Muscle of leg (tissue), 11 donors: ENCODE results near the gene CAPNS1. TPM values are rescaled to one million over a fixed set of nuclear protein-coding genes. Genes with fewer than 3 reads are reported as not detected.

Experiments used
- DNase-seq: peaks from one replicate; pipeline ENCODE4 v3.0.0; 2013
- H3K27ac ChIP-seq: one replicate; pipeline ENCODE4 v1.5.1; 2013; ENCODE audit warnings: mild to moderate bottlenecking, low read length, control low read depth
- H3K27me3 ChIP-seq: one replicate; pipeline ENCODE4 v1.6.1; 2013; ENCODE audit warnings: low read length; ENCODE audit not compliant: control insufficient read depth, insufficient read depth
- H3K36me3 ChIP-seq: one replicate; pipeline ENCODE4 v1.6.1; 2013; ENCODE audit warnings: low read length; ENCODE audit not compliant: control insufficient read depth, insufficient read depth
- H3K4me1 ChIP-seq: one replicate; pipeline ENCODE4 v1.6.1; 2013; ENCODE audit warnings: low read length; ENCODE audit not compliant: control insufficient read depth, insufficient read depth
- H3K4me3 ChIP-seq: one replicate; pipeline ENCODE4 v1.5.1; 2013; ENCODE audit warnings: low read length, control low read depth
- H3K9me3 ChIP-seq: replicated peaks from 2 replicates; pipeline ENCODE4 v1.6.1; 2013; ENCODE audit warnings: low read depth, low read length; ENCODE audit not compliant: control insufficient read depth
- WGBS: methylation state at CpG from one replicate; pipeline ENCODE4 v1.1.5; 2013; ENCODE audit warnings: missing lambda C conversion rate; ENCODE audit not compliant: insufficient coverage; 5-methylcytosine and 5-hydroxymethylcytosine counted together
- polyA plus RNA-seq, 8 donors: library from polyadenylated mRNA; unstranded; fragments of 120-200 nt; gene quantifications; one replicate each; pipeline versions ENCODE4 v1.2.1 to v1.2.3, GENCODE V29; 2013; ENCODE audit warnings: inconsistent platforms in 1 of 8, low replicate concordance in 1 of 8; ENCODE audit not compliant: insufficient read length in 8 of 8, insufficient read depth in 1 of 8
- total RNA-seq: library from RNA; stranded (reverse); fragments of 120-200 nt; gene quantifications from one replicate; pipeline ENCODE4 v1.2.4, GENCODE V29; 2013

CAPNS1 gene
- total and polyA plus RNA-seq, 9 donors: 342 to 602 (median 551) TPM

DNA sequence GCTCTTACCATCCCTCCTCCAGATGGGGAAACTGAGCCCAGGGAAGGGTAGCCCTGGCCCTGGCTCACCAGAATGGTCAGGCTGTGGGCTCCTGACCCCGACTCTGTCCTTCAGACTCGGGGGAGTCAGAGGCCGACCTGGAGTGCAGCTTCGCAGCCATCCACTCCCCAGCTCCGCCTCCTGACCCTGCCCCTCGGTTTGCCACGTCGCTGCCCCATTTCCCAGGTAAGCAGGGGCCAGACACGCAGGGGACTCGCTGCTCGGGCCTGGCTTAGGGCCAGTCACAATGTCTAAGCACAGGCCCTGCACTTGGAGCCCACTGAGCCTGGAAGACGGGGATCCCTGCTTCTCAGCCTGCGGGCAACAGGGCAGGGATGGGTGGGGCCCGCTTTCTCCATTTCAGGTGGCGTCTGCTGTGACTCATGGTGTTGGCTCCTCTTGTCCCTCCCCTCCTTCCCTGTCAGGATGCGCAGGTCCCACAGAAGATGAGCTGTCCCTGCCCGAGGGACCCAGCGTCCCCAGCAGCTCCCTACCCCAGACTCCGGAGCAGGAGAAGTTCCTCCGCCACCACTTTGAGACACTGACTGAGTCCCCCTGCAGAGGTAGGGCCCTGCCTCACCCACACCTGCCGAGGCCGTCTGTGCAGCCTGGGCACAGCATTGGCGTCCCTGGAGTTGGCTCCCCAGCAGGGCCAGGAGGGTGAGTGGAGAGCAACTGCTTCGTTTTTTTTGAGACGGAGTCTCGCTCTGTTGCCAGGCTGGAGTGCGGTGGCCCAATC is 38.1 kb upstream of the CAPNS1 start:
- H3K27me3 ChIP-seq: no peaks in the 10 kb centered on the region
- H3K4me1 ChIP-seq: peaks cover 9% of the 10 kb centered on the region
- no peak overlapping the region for H3K4me3 ChIP-seq
- WGBS: 88% methylated on average over 27 of the region's 27 CpGs
- H3K9me3 ChIP-seq: no peaks in the 10 kb centered on the region
- H3K27ac ChIP-seq: no peak overlapping the region
- no peak for DNase-seq
- H3K36me3 ChIP-seq: peaks cover 45% of the 10 kb centered on the region

DNA sequence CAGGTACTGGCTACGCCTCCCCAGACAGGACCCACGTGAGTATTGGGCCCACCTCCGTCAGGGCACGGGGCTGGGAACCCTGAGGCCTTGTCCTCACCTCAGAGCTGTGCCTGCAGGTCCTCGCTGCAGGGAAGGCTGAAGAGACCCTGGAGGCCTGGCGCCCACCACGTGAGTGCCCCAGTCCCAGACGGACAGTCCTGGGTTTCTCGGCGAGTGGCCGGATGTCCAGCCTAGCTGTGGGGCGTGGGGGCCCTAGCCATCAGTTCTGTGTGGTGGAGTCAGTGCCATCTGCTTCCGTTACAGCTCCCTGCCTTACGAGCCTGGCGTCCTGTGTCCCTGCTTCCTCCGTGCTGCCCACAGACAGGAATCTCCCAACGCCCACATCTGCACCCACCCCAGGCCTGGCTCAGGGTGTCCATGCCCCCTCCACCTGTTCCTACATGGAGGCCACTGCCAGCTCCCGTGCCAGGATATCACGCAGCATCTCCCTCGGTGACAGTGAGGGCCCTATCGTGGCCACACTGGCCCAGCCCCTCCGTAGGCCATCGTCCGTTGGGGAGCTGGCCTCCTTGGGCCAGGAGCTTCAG is 36.7 kb upstream of the CAPNS1 start:
- peaks cover 45% of the 10 kb centered on the region for H3K36me3 ChIP-seq
- H3K9me3 ChIP-seq: no peaks in the 10 kb centered on the region
- DNase-seq: no peak
- H3K4me1 ChIP-seq: peaks cover 9% of the 10 kb centered on the region
- H3K27me3 ChIP-seq: no peaks in the 10 kb centered on the region
- no peak overlapping the region for H3K4me3 ChIP-seq
- 93% methylated on average over 21 of the region's 24 CpGs for WGBS
- no peak overlapping the region for H3K27ac ChIP-seq

DNA sequence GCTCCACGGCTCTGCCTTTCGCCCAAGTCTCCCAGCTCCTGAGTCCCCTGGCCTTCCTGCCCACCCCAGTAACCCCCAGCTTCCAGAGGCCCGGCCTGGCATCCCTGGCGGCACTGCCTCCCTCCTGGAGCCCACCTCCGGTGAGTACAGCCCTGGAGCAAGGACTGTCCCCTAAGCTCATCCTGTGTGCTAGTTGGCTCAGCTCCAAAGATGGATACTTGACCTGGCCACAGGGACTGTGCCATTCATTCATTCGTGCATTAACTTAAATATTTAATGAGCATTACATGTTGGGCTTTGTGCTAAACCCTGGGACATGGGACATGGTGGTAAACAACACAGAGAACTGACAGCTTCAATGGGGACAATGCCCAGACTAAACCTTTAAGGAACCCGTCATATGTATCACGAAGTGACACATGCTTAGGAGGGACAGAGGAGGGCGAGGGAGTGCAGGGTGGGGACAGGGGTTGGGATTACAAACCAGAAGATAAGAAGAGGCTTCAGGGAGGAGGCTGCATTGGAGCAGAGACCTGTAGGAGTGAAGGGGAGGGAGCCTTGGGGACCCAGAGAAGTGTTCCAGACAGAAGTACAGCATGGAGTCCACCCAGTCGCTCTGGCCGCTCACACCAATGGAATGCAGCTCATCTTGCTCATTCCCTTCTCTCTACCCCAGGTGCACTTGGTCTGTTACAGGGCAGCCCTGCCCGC is 35.9 kb upstream of the CAPNS1 start:
- Histone ChIP-seq H3K27ac (no peak overlapping the region), H3K27me3 (no peaks in the 10 kb centered on the region), H3K4me1 (peaks cover 9% of the 10 kb centered on the region), H3K9me3 (no peaks in the 10 kb centered on the region), H3K4me3 (no peak overlapping the region), H3K36me3 (peaks cover 45% of the 10 kb centered on the region)
- WGBS: 98% methylated on average over 9 of the region's 12 CpGs
- no peak for DNase-seq

DNA sequence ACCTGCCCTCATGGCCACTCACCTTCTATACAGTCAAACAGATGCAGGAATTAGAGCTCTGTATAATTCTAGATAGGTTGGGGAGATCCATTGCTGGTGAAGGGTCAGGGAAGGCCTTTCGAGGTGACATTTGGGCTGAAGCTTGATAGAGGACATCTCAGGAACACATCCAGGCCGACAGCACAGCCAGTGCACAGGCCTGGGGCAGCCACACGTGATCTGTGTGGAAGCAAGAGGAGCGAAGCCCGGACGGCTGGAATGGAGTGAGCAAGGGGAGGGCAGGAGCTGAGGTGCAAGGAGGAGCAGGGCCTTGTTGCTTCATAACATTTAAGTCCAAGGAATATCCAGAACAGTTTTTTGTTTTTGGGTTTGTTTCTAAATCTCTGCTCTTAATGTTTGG is 33.4 kb upstream of the CAPNS1 start:
- WGBS: 85% methylated on average over 5 of the region's 6 CpGs
- no peaks in the 10 kb centered on the region for H3K9me3 ChIP-seq
- peaks cover 42% of the 10 kb centered on the region for H3K36me3 ChIP-seq
- H3K27ac ChIP-seq: no peak overlapping the region
- no peaks in the 10 kb centered on the region for H3K4me1 ChIP-seq
- DNase-seq: no peak
- H3K4me3 ChIP-seq: no peak overlapping the region
- no peaks in the 10 kb centered on the region for H3K27me3 ChIP-seq

DNA sequence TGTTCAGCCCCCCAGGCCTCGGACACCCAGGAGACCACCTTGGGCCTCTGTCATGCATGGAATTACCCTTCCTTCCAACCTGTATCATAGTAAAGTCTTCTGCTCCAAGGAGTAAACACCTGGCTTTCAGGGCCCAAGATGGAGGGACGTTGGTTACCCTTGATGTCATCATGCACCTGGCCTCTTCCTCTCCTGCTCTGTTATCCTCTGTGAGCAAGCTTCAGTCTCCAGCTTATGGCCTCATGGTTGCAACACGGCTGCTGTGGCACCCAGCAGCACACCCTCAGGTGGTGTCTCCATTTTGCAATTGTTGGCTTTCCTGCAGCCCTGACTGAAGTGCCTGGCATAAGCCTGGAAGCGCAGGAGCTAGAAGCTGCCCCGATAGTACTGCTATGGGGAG is 32.9 kb upstream of the CAPNS1 start:
- DNase-seq: no peak
- Histone ChIP-seq H3K4me3 (no peak overlapping the region), H3K27ac (no peak overlapping the region), H3K36me3 (peaks cover 42% of the 10 kb centered on the region), H3K4me1 (no peaks in the 10 kb centered on the region), H3K9me3 (no peaks in the 10 kb centered on the region), H3K27me3 (no peaks in the 10 kb centered on the region)
- WGBS: 96% methylated on average over 5 of the region's 5 CpGs

DNA sequence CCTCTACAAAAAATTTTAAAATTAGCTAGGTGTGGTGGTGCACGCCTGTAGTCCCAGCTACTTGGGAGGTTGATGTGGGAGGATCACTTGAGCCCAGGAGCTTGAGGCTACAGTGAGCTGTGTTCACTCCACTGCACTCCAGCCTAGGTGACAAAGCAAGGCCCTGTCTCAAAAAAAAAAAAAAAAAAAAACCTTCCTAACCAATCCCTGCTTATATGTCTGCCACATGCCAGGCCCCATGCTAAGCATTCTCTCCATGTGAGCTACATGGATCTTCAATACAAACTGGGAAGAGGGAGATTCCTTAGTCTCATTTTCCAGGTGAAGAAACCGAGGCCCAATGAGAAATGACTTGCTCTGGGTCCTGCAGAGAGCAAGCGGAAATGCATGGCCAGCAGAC is 31.2 kb upstream of the CAPNS1 start:
- H3K4me1 ChIP-seq: peaks cover 4% of the 10 kb centered on the region
- no peak for DNase-seq
- H3K27me3 ChIP-seq: no peaks in the 10 kb centered on the region
- no peaks in the 10 kb centered on the region for H3K9me3 ChIP-seq
- no peak overlapping the region for H3K4me3 ChIP-seq
- 100% methylated on average over 1 of the region's 3 CpGs for WGBS
- H3K36me3 ChIP-seq: peaks cover 40% of the 10 kb centered on the region
- no peak overlapping the region for H3K27ac ChIP-seq

DNA sequence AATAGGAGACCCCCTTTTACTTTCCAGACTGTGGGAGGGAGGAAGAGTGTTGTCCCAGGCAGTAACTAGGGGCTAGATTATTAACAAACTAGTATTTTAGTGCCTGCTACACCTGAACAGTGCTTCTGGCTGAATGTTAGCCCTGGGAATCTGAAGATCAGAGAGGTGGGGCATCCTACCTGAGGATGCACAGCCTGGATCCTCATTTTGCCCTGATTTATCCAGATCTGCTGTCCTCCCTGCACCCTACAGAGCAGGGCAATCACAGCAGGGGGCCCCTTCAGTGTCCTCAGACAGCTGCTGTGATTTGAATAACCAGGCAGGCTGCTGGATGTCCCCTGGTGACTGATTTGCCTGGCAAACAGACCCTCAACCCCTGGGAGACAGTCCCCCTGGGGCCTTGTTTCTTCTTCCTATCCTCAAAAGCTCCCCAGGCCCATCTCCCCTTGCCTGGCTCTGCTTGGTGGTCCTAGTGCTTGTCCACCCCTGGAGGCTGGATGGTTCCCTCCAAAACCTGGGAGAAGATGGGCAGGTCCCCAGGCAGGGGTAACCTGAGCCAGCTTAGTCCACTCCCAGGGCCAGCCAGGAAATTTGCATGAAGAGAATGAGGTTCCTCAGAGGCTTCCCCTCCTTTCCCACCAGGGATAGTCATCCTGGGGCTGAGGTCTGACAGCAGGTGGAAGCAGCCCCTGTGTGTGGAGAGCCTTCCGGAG is 29.2 kb upstream of the CAPNS1 start, which contains the start of gene OVOL3:
Gene OVOL3, plus strand, starts transcription at position 657 of the 713 bp plus-strand sequence. CDS start 60 bp downstream, outside the sequence.
- Histone ChIP-seq H3K4me3 (no peak within 1 kb of the TSS), H3K4me1 (peaks cover 13% of the 10 kb centered on the region), H3K9me3 (no peaks in the 10 kb centered on the region), H3K27ac (no peak within 1 kb of the TSS), H3K36me3 (peaks cover 26% of the 10 kb centered on the region), H3K27me3 (no peaks in the 10 kb centered on the region)
- WGBS: 80% methylated on average over 1 of the region's 1 CpG
- no peak for DNase-seq

DNA sequence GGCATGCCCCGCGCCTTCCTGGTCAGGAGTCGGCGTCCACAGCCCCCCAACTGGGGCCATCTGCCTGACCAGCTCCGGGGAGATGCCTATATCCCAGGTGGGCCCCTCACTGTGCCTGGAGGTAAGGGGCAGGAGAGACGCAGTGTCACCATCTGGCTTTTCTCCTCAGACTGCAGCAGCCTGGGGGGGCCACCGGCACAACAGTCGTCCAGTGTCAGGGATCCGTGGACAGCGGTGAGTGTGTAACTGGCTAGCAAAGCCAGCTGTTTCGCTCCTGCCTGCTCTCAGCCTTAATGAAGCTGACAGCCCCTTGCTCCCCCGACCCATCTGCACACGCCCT is 28.7 kb upstream of the CAPNS1 start:
- no peak for DNase-seq
- no peak overlapping the region for H3K27ac ChIP-seq
- no peaks in the 10 kb centered on the region for H3K9me3 ChIP-seq
- H3K4me1 ChIP-seq: peaks cover 18% of the 10 kb centered on the region
- H3K27me3 ChIP-seq: no peaks in the 10 kb centered on the region
- peaks cover 26% of the 10 kb centered on the region for H3K36me3 ChIP-seq
- 57% methylated on average over 13 of the region's 13 CpGs for WGBS
- no peak overlapping the region for H3K4me3 ChIP-seq

DNA sequence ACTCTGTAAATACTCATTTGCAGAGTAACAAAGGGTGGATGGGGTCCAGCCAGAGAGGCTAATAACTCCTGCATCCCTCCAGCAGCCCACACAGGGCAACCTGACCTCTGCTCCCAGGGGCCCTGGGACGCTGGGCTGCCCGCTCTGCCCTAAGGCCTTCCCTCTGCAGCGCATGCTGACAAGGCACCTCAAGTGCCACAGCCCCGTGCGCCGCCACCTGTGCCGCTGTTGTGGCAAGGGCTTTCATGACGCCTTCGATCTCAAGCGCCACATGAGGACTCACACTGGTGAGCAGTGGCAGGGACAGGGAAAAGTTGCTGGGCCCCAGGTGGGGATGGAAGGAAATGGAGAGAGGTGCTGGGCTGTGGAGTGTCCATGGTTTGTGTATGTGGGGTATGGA is 27.2 kb upstream of the CAPNS1 start:
- peaks cover 31% of the 10 kb centered on the region for H3K36me3 ChIP-seq
- no peak overlapping the region for H3K27ac ChIP-seq
- 91% methylated on average over 10 of the region's 10 CpGs for WGBS
- H3K4me1 ChIP-seq: peaks cover 21% of the 10 kb centered on the region
- H3K4me3 ChIP-seq: no peak overlapping the region
- no peaks in the 10 kb centered on the region for H3K9me3 ChIP-seq
- DNase-seq: no peak
- no peaks in the 10 kb centered on the region for H3K27me3 ChIP-seq

DNA sequence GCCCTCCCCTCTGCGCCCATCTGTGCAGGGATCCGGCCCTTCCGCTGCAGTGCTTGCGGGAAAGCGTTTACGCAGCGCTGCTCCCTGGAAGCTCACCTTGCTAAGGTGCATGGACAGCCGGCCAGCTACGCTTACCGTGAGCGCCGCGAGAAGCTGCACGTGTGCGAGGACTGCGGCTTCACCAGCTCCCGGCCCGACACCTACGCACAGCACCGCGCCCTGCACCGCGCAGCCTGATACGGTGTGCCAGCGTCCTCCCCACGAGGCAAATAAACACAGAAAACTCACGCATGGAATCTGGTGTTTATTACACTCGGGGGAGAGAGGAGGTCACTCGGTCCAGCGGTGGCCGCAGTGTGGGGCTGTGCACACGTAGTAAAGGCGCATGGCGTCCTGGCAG is 26.4 kb upstream of the CAPNS1 start:
- peaks cover 38% of the 10 kb centered on the region for H3K36me3 ChIP-seq
- H3K4me1 ChIP-seq: peaks cover 21% of the 10 kb centered on the region
- no peaks in the 10 kb centered on the region for H3K27me3 ChIP-seq
- H3K4me3 ChIP-seq: no peak overlapping the region
- H3K27ac ChIP-seq: no peak overlapping the region
- no peaks in the 10 kb centered on the region for H3K9me3 ChIP-seq
- 85% methylated on average over 30 of the region's 34 CpGs for WGBS
- no peak for DNase-seq
